ENCODE data around the gene PTPN23. TPM values are rescaled to one million over a fixed set of nuclear protein-coding genes. Genes with fewer than 3 reads are reported as not detected.
A peak's percentile ranks its signal among the peaks of the same experiment; 100 is the strongest.
"Not testable (repeated sequence)": the region's sequence is repeated elsewhere in the genome, so short reads cannot be mapped to it uniquely, and the experiment has no call there.

Gene PTPN23
- total RNA-seq, 3 donors from 2014 or later = 36.7 to 48.2 (median 43.6) TPM

- DNase-seq (no peak), ATAC-seq (no peak)
- intact Hi-C loops (cut with DNase I, micrococcal nuclease) = no loop called here
- Histone ChIP-seq H3K9me3 (no peaks in the 10 kb centered on the region), H3K4me3 (no peak overlapping the region), H3K4me1 (ENCODE audit: low read depth) (no peaks in the 10 kb centered on the region), H3K36me3 (ENCODE audit: low read depth) (peaks cover 3% of the 10 kb centered on the region)
- TF ChIP-seq, protein P1, sequence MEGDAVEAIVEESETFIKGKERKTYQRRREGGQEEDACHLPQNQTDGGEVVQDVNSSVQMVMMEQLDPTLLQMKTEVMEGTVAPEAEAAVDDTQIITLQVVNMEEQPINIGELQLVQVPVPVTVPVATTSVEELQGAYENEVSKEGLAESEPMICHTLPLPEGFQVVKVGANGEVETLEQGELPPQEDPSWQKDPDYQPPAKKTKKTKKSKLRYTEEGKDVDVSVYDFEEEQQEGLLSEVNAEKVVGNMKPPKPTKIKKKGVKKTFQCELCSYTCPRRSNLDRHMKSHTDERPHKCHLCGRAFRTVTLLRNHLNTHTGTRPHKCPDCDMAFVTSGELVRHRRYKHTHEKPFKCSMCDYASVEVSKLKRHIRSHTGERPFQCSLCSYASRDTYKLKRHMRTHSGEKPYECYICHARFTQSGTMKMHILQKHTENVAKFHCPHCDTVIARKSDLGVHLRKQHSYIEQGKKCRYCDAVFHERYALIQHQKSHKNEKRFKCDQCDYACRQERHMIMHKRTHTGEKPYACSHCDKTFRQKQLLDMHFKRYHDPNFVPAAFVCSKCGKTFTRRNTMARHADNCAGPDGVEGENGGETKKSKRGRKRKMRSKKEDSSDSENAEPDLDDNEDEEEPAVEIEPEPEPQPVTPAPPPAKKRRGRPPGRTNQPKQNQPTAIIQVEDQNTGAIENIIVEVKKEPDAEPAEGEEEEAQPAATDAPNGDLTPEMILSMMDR (IDR thresholded peaks at IDR 0.05) = no peak
Observed at GRCh38 chr3:47348411-47349154, 32.2 kb upstream of the PTPN23 start.

GRCh38 chr3:47355010-47355409, 25.8 kb upstream of the PTPN23 start:
- TF ChIP-seq, protein P1 (IDR thresholded peaks at IDR 0.05) = no peak
- Histone ChIP-seq H3K9me3 (peaks cover 16% of the 10 kb centered on the region), H3K4me3 (no peak overlapping the region), H3K4me1 (ENCODE audit: low read depth) (no peaks in the 10 kb centered on the region), H3K36me3 (ENCODE audit: low read depth) (no peaks in the 10 kb centered on the region)
- intact Hi-C loops (cut with DNase I, micrococcal nuclease) = no loop called here
- DNase-seq (no peak), ATAC-seq (no peak)

DNA sequence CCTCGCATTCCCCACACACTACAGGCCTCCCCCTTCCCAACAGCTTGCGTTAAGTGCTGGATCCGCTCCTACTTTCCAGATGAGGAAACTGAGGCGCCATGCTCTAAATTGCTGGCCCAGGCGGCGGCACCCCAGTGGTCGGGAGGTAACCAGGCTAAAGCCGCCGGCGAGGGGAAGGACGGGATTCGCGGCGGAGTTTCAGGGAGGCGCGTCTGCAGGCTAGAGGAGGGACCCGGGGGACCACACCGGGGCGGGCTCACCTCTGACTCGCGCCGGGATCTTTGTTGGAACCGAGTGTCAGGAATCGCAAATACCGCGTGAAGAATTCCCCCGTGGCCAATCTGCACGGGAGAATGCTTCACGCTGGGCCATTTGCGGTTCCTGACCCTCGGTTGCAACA, 24.6 kb upstream of the PTPN23 start:
- no peak for ATAC-seq
- no peak for DNase-seq
- intact Hi-C loops (cut with DNase I, micrococcal nuclease) = no loop called here
- Histone ChIP-seq H3K36me3 (ENCODE audit: low read depth) (no peaks in the 10 kb centered on the region), H3K4me3 (no peak overlapping the region), H3K9me3 (peaks cover 18% of the 10 kb centered on the region), H3K4me1 (ENCODE audit: low read depth) (no peaks in the 10 kb centered on the region)
- TF ChIP-seq, protein P1 (IDR thresholded peaks at IDR 0.05) = no peak

- Histone ChIP-seq H3K9me3 (peaks cover 18% of the 10 kb centered on the region), H3K36me3 (ENCODE audit: low read depth) (no peaks in the 10 kb centered on the region), H3K4me3 (no peak overlapping the region), H3K4me1 (ENCODE audit: low read depth) (no peaks in the 10 kb centered on the region)
- intact Hi-C loops (cut with DNase I, micrococcal nuclease) = no loop called here
- DNase-seq = no peak
- TF ChIP-seq, protein P1 (IDR thresholded peaks at IDR 0.05) = no peak
- no peak for ATAC-seq
Observed at GRCh38 chr3:47359323-47359722, 21.5 kb upstream of the PTPN23 start.

- H3K4me1 ChIP-seq (ENCODE audit: low read depth); intact Hi-C loops (cut with DNase I, micrococcal nuclease); H3K36me3 ChIP-seq (ENCODE audit: low read depth); H3K4me3 ChIP-seq; DNase-seq: not testable (repeated sequence)
- peaks cover 18% of the 10 kb centered on the region for H3K9me3 ChIP-seq
- ATAC-seq = peak; percentile 58
Observed at GRCh38 chr3:47360110-47360517, 20.7 kb upstream of the PTPN23 start.

- no peaks in the 10 kb centered on the region for H3K36me3 ChIP-seq (ENCODE audit: low read depth)
- peaks cover 10% of the 10 kb centered on the region for H3K4me1 ChIP-seq (ENCODE audit: low read depth)
- H3K4me3 ChIP-seq = no peak overlapping the region
- ATAC-seq (no peak), DNase-seq (no peak)
- H3K9me3 ChIP-seq = peaks cover 18% of the 10 kb centered on the region
- TF ChIP-seq, protein P1 (IDR thresholded peaks at IDR 0.05) = no peak
- intact Hi-C loops (cut with DNase I, micrococcal nuclease) = no loop called here
Observed at GRCh38 chr3:47362701-47363100, 18.1 kb upstream of the PTPN23 start.

Data from mucosa of descending colon (tissue), 3 donors.